Measurements from ENCODE around the gene TBC1D10A.

DNA sequence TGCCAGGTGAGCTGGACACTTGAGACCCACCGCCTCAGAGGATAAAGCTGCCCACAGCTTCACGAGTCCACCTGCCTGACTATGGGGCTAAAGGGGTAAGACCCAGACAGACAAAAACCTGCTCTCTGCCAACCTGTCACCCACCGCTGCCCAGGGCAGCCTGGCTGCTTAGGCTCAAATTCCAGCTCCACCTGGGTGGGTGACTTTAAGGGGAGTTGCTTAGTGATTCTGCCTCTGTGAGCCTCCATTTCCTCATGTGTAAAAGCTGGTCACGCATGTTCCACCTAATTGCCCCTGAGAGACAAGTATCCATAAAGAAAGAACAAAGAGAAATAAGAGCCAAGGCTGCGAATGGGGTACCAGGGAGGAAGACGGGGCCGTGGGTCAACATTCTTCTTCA lies 33.7 kb downstream of the TBC1D10A start:
- TF ChIP-seq, protein P1, sequence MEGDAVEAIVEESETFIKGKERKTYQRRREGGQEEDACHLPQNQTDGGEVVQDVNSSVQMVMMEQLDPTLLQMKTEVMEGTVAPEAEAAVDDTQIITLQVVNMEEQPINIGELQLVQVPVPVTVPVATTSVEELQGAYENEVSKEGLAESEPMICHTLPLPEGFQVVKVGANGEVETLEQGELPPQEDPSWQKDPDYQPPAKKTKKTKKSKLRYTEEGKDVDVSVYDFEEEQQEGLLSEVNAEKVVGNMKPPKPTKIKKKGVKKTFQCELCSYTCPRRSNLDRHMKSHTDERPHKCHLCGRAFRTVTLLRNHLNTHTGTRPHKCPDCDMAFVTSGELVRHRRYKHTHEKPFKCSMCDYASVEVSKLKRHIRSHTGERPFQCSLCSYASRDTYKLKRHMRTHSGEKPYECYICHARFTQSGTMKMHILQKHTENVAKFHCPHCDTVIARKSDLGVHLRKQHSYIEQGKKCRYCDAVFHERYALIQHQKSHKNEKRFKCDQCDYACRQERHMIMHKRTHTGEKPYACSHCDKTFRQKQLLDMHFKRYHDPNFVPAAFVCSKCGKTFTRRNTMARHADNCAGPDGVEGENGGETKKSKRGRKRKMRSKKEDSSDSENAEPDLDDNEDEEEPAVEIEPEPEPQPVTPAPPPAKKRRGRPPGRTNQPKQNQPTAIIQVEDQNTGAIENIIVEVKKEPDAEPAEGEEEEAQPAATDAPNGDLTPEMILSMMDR (IDR thresholded peaks at IDR 0.05), result no peak
- TF ChIP-seq POLR2A (IDR thresholded peaks at IDR 0.05), result no peak
